SKM-1 (cell line): ENCODE results near the gene DCTD.

Experiments
- DNase-seq: peaks from one replicate; lab custom pipeline; 2025; ENCODE audit not compliant: unreplicated experiment; lab: John Stamatoyannopoulos, UW

DCTD gene

DNA sequence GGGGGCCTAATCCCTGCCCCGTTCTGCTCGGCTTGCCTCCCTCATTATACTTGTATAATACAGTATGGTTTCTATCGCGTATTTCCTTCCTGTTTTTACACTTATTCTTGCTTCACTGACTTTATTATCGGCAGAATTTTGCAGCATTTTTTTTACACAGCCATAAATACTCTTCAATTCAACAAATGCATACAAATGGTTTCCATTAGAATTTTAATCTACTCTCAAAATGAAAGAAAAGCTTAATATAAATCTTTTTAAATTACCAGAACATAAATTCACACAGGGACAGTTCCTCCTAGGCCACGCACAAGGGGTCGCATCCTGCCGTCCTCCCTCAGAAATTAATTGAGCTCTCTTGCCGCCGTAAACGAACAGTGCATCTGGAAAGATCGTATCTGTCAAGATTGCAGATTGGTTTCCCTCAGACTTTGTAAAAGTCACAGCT lies 42.9 kb downstream of the DCTD start:
- no peak for DNase-seq

DNA sequence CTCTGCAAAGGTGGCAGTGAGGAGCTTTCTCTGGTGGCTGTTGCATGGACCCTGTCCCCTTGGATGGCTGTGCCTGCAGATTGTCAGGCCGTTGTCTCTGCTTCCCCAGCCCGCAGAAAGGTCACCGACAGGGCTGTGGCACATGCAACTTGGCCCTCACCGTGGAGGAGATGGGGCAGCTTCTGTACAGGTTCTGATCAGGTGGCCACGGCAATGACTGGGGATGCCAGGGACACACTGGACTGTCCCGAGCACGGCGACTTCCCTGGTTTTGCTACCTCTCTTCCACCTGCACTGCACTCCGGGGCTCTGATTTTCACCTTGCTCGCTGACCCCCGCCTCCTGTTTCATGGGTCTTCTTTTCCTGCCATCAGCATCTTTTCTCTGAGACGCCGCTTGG lies 43.5 kb downstream of the DCTD start:
- DNase-seq: no peak

DNA sequence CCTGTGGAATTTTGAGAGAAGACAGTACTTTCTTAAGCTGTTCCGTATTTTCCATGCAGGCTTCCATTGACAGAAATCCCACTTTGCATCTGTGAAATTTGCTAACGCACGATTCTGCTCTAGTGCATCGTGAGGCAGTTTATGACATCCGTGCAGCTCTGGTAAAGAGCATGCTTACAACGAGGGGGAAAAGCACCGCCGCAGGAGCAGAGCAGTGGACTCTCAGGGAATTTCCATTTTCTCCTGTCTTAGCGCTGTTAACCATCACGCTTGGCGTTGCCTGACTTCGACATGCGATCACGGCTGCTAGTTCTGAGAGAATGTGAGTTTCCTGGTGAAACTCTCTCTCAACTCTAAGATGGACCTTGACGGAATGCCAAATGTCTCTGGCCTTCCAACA lies 43.9 kb downstream of the DCTD start:
- DNase-seq: no peak

GRCh38 chr4:182872886-182873285 lies 44.3 kb downstream of the DCTD start:
- DNase-seq: no peak

GRCh38 chr4:182871616-182872015 lies 45.6 kb downstream of the DCTD start:
- DNase-seq: no peak

DNA sequence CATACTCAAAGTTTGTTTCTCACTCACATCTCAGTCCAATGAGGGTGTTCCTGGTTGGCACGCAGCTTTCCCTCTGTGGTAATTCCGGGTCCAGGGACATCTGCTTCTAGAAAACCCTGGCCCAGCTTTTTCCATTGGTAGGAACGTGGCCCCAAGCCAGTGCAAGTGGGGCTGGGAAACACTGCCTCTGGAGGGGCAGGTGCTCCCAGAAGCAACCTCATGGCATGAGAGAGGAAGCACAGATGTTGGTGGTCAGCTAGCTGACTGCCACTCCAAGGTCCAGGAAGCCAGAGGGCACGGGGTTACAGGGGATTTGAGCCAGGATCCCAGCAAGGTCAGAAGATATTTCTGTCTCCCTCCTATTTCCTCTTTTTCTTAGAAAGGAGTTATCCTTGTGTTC lies 47.5 kb downstream of the DCTD start:
- no peak for DNase-seq

- DNase-seq: no peak
Measured at GRCh38 chr4:182866746-182867145, 50.4 kb downstream of the DCTD start.

DNA sequence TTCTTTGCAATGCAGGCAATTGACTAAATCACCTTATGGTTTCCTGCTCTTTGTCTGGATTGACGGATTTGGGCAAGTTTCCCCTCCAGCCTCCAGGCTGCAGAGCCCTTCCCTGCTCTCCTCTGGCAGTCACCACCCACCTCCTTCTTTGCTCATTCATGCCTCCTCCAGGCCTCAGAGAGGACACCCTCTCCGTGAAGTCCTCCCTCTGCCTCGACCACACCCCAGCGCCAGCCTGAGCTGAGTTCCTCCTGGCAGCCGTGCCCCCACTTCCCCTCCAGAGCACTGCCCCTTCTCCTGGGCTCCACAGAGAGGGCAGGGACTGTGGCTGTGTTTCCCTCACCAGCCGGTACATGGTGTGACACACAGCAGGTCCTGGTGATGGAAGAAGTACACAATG lies 53.7 kb downstream of the DCTD start:
- no peak for DNase-seq

- DNase-seq: no peak
Measured at GRCh38 chr4:182862921-182863320, 54.3 kb downstream of the DCTD start.

- DNase-seq: no peak
Measured at GRCh38 chr4:182862141-182862875, 54.9 kb downstream of the DCTD start.

DNA sequence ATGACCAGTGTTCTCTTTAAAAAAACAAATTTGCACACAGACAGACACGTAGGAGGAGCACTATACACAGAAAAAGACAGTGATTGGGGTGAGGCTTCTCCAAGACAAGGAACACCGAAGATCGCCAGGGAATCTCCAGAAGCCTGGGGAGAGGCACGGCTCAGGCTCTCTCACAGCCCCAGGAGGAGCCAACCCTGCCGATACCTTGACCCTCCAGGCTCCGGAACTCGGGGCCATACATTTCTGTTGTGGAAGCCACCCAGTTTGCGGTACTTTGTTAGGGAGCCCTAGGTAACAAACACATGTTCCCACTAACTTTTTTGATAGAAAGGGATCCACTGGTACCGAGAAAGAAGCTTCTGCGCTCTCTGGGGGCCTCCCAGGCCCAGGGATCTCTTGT lies 55.8 kb downstream of the DCTD start:
- DNase-seq: no peak

DNA sequence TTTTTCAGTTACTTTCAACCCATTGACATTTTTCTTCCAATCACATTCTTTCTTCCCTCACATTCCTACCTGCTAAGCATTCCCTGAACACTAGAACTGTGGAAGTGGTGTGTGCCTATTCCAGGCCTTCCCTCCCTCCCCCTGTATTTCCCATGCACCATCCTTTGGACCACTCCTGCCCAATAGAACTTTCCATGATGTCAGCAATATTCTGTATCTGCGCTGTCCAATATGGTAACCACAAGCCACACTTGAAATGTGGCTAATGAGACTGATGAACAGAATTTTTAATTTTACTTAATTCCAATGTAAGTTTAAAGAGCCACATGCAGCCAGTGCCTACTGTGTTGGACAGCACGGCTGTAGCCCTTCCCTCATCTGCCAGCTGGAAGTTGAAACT lies 57.5 kb downstream of the DCTD start:
- no peak for DNase-seq

DNA sequence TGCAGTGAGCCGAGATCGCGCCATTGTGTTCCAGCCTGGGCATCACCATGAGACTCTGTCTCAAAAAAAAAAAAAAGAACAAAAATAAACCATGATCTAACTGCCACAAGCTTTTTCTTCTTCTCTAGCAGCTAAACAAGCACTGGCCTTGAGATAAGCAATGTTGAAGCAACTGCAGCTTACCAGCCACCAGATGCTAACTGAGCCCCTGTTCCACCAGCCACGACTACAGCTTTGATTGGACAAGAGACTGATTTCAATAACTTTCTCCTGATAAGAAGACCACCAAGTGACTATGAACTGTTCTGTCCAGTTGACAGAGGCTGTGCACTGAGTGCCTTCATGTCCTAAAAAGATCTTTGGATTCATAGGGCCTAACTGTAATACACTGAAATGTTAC lies 58.5 kb downstream of the DCTD start:
- no peak for DNase-seq

DNA sequence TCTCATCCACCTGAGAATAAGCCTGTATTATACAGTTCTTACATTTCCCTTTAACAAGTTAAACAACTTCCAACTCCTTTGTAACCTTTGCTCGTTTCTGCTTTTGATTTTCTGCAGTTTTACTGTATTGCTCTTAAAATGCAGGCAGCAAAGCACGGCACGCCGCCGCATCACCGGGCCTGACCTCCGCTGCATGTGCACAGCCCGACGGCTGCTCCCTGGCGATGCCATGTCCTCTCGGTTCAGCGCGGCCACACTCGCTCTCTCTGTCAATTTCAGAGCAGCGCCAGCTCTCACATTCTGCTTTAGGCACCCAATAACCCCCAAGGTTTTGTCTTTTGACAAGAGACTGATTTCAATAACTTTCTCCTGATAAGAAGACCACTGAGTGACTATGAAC lies 60.3 kb downstream of the DCTD start:
- no peak for DNase-seq

- DNase-seq: no peak
Measured at GRCh38 chr4:182855877-182856276, 61.3 kb downstream of the DCTD start.

DNA sequence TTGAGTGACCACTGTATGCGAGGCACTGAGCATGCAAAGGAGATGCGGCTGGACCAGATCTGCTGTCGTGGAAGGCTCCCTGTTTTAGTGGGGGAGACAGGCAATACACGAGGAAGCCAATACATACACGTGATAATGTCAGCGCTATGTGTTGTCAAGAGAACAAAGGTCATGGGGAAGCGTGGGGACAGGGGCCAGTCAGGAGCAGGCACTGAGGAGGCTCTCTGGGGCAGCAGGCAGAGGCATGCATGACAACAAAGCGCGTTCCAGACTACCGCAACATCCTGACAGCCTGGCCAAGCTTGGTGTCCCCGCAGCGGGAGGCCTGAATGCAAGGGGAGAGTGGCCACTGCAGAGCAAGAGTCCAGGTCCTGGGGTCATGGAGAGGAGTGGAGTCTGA lies 61.9 kb downstream of the DCTD start:
- no peak for DNase-seq

DNA sequence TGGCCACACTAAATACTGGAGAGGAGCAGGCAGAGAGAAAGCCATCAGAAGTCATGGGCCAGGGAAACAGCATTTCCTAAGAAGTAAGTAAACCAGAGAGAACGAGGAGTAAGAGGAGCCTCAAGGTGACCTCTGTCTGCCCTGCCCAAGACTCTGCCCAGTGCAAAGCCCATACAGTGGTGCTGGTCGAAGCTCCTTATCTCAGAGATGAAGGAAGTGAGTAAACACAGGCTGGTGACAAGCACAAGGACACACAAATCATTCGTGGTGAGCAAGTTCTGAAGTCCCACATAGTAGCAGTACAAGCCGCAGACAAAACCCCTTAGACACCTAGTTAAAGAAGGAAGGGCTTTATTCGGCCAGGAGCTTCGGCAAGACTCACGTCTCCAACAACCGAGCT lies 62.7 kb downstream of the DCTD start:
- DNase-seq: no peak

GRCh38 chr4:182853731-182854330 lies 63.4 kb downstream of the DCTD start:
- no peak for DNase-seq

DNA sequence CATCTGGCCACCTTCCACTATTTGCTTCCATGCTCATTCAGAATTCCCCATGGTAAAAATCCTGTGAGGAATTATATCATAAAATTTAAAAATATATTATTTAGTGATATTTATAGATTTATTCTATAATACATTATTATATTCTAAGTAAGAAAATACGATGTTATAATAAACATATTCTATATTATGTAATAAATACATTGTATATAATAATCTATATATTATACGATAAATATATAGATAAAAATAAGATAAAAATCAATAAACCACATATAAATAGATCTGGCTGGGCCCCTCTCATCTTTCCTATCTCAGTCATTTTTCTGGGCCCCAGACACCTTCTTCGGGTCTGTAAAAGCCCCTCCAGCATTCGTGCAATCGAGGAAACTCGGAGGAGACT lies 68.5 kb downstream of the DCTD start:
- no peak for DNase-seq

GRCh38 chr4:182847576-182848450 lies 69.4 kb downstream of the DCTD start:
- no peak for DNase-seq

GRCh38 chr4:182846036-182846435 lies 71.2 kb downstream of the DCTD start:
- DNase-seq: no peak

DNA sequence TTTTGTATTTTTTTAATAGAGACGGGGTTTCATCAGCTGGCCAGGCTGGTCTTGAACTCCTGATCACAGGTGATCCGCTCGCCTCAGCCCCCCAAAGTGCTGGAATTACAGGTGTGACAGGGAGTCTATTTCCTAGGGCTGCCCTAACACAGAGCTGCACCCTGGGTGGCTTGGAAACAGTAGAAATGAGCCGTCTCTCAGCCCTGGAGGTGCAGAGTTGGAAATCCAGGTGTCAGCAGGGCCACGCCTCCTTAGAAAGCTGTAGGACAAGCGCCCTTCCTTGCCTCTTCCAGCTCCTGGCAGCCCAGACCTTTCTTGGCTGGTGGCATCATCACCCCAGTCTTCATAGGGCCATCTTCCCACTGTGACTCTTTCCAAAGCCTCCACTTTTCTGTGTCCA lies 71.6 kb downstream of the DCTD start:
- DNase-seq: no peak
